DND-41 (cell line): ENCODE measurements around the gene AMH.

Experiments
- CTCF ChIP-seq: IDR thresholded peaks from 2 replicates; pipeline ENCODE4 v1.5.1; 2012; ENCODE audit warnings: borderline replicate concordance, low read length, moderate library complexity, mild to moderate bottlenecking; ENCODE audit not compliant: poor library complexity, severe bottlenecking; ENCODE audit errors: extremely low read depth
- EZH2 ChIP-seq: IDR thresholded peaks from 3 replicates; pipeline ENCODE4 v1.6.1; 2012; ENCODE audit warnings: borderline replicate concordance, low read depth, mild to moderate bottlenecking, moderate library complexity, low read length, inconsistent platforms; ENCODE audit not compliant: severe bottlenecking

GRCh38 chr19:2223959-2224358 lies 25.2 kb upstream of the AMH start:
- TF ChIP-seq CTCF (no peak), EZH2 (no peak)
